NOMO-1 treated with dmso at 0.1 percent for 144 hours (cell line): ENCODE results near the gene CUEDC2.

Experiments
- DNase-seq: peaks from one replicate; lab custom pipeline; 2025; ENCODE audit not compliant: unreplicated experiment; lab: John Stamatoyannopoulos, UW

The CUEDC2 gene

DNA sequence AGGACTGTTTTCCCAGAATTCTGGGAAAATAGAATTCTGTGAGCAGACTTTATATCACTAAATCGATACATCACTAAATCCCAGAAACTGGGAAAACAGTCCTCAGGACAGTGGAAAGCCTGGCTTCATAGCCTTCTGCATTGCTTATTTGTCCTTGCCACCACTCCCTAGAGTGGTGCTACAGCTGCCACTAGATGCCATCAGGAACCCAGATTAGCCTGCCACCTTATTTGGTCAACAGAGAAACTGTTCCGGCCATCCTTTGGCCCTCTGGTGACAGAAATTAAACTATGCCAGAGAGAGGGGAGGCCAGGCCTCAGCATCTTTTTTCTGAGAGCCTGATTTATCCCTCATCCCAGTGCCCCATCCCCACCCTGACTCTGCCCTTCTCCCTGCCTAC, 56.5 kb downstream of the CUEDC2 start:
- no peak for DNase-seq

DNA sequence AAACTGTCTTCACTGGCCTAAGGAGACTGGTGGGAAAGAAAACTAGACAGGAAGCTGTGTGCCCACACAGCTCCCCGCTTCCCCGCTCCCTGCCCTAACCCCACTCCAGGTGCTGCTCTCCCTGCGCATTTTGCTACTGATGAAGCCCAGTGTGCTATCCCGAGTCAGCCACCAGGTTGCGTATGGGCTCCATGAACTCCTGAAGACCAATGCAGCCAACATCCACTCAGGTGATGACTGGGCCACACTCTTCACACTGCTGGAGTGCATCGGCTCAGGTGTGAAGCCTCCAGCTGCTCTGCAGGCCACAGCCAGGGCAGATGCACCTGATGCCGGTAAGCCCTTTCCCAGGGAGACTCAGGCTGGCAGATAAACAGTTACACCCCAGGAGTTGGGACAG, 57.1 kb downstream of the CUEDC2 start:
- no peak for DNase-seq
